ENCODE results near the gene UBALD1.

DNA sequence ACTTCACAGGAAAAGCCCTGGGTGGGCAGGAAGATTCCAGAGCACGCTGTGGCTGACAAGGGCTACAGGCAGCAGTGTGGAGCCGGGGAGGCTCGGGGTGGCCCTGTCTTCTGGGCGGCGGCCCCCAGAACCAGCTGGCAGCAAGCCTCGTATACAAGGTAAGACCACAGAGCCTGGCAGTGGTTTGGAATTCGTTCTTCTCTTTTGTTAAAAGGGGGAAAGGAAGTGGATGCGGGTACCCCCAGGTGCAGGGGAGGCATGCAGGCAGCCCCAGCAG, 6.0 kb downstream of the UBALD1 start:
- TF ChIP-seq CEBPB (IDR thresholded peaks at IDR 0.05) (no peak), POLR2A (IDR thresholded peaks at IDR 0.05; ENCODE audit: low read length) (no peak), CTCF (IDR thresholded peaks at IDR 0.05) (no peak), EP300 (IDR thresholded peaks at IDR 0.05) (no peak)
